Measurements from ENCODE around the gene MACC1.

Gene MACC1

DNA sequence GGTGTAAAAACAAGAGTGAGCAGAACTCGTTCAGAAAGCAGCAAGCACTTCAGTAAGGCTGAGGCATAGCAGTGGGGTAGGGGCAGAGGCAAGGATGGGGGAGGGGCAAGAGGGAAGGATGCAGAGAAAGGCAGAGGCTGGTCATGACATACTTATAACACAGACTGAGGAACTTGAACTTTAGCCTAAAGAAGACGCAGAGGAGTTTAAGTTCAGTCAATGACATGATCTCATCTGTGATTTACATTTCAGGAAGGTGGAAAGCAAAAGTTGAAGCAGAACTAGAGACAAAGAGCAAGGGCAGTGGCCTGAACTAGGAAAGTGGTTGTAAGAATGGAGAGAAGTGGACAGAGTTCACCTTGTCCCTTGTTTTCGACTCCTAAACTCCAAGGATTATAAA is 15.8 kb downstream of the MACC1 start:
- H3K27me3 ChIP-seq, result no peaks in the 10 kb centered on the region
- no peaks in the 10 kb centered on the region for H3K36me3 ChIP-seq
- H3K4me1 ChIP-seq (ENCODE audit: control insufficient read depth in 1 of 2, insufficient read depth in 1 of 2, low read depth in 1 of 2, low read length in 1 of 2), result peaks cover 18 to 30% of the 10 kb centered on the region in 2 experiments
- no peak overlapping the region for H3K4me3 ChIP-seq (ENCODE audit: low read depth in 1 of 2, low read length in 1 of 2)
- H3K27ac ChIP-seq, result peak overlapping the region; percentile 77
- no peaks in the 10 kb centered on the region for H3K9me3 ChIP-seq
- no peak for TF ChIP-seq CTCF (IDR thresholded peaks at IDR 0.05)

DNA sequence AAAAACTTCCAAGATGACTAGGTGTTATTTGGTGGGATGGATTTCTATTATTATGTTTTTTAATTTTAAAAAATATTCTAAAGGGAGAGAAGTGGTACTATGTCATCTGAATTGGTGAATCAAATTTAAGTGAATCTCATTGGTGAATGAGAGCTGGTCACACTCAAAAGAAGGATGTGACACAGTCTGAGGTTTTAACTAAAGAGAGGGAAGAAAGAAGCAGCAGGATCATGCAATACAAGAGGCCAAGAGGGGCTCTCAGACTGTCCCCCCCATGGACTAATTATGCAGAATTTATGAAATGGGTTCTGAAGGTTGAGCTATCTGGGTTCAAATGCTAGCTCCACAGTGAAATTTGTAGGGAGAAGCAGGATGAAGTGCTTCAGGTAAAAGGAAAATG is 16.2 kb downstream of the MACC1 start:
- Histone ChIP-seq H3K4me3 (ENCODE audit: low read depth in 1 of 2, low read length in 1 of 2) (no peak overlapping the region), H3K27me3 (no peaks in the 10 kb centered on the region), H3K9me3 (no peaks in the 10 kb centered on the region), H3K4me1 (ENCODE audit: control insufficient read depth in 1 of 2, insufficient read depth in 1 of 2, low read depth in 1 of 2, low read length in 1 of 2) (peaks cover 18 to 30% of the 10 kb centered on the region in 2 experiments), H3K27ac (peak overlapping the region; percentile 77), H3K36me3 (no peaks in the 10 kb centered on the region)
- TF ChIP-seq CTCF (IDR thresholded peaks at IDR 0.05), result no peak

DNA sequence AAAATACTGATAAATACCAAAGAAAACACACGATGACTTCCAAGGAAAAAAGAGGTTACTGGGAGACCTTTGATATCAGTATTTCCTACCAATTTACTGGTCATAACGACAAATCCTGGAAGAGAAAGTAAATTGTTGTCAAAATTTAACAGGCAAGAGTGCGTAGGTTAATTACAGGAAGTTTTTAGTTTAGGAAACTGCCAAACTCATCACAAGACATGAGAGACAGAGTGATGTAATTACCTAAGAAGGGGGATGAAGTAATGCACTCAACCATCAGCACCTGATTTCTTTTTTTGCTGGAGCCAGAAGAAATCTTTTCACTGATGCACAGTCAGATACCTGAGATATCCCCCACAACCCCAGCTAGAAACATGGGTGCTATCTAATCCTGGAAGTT is 16.8 kb downstream of the MACC1 start:
- peaks cover 18 to 30% of the 10 kb centered on the region in 2 experiments for H3K4me1 ChIP-seq (ENCODE audit: control insufficient read depth in 1 of 2, insufficient read depth in 1 of 2, low read depth in 1 of 2, low read length in 1 of 2)
- no peaks in the 10 kb centered on the region for H3K9me3 ChIP-seq
- no peaks in the 10 kb centered on the region for H3K36me3 ChIP-seq
- H3K4me3 ChIP-seq (ENCODE audit: low read depth in 1 of 2, low read length in 1 of 2), result peak overlapping the region in 1 of 2 experiments; percentile 26
- no peaks in the 10 kb centered on the region for H3K27me3 ChIP-seq
- H3K27ac ChIP-seq, result peak overlapping the region; percentile 77
- TF ChIP-seq CTCF (IDR thresholded peaks at IDR 0.05), result no peak

- no peaks in the 10 kb centered on the region for H3K27me3 ChIP-seq
- TF ChIP-seq CTCF (IDR thresholded peaks at IDR 0.05), result peak; percentile 15
- H3K36me3 ChIP-seq, result no peaks in the 10 kb centered on the region
- peak overlapping the region; percentile 77 for H3K27ac ChIP-seq
- peaks cover 18 to 30% of the 10 kb centered on the region in 2 experiments for H3K4me1 ChIP-seq (ENCODE audit: control insufficient read depth in 1 of 2, insufficient read depth in 1 of 2, low read depth in 1 of 2, low read length in 1 of 2)
- no peak overlapping the region for H3K4me3 ChIP-seq (ENCODE audit: low read depth in 1 of 2, low read length in 1 of 2)
- H3K9me3 ChIP-seq, result no peaks in the 10 kb centered on the region
These were observed 18.0 kb downstream of the MACC1 start for GRCh38 chr7:20199015-20199737.

DNA sequence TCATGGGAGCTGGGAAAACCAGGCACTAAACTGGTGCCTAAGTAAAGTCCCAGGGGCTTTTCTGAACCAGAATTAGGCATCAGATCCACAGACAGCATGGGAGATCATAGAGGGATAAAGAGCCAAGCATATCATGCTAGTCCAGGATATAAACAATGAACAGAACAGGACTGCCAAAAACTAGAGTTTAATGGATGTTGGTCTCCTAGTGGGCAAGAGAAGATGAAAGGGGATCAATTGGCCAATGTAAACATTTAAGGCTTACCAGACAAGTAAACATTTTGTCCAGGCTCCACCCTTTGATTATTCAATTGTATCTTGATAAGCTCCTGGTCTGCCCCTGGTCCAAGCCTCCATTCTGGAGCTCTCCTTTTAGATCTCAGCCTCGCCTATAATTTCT is 18.9 kb downstream of the MACC1 start:
- peaks cover 18 to 30% of the 10 kb centered on the region in 2 experiments for H3K4me1 ChIP-seq (ENCODE audit: control insufficient read depth in 1 of 2, insufficient read depth in 1 of 2, low read depth in 1 of 2, low read length in 1 of 2)
- H3K27ac ChIP-seq, result no peak overlapping the region
- no peaks in the 10 kb centered on the region for H3K27me3 ChIP-seq
- TF ChIP-seq CTCF (IDR thresholded peaks at IDR 0.05), result no peak
- H3K4me3 ChIP-seq (ENCODE audit: low read depth in 1 of 2, low read length in 1 of 2), result no peak overlapping the region
- no peaks in the 10 kb centered on the region for H3K36me3 ChIP-seq
- H3K9me3 ChIP-seq, result no peaks in the 10 kb centered on the region
